B cell (primary cell): ENCODE measurements around the gene ALDH3B1. TPM values are rescaled to one million over a fixed set of nuclear protein-coding genes. Genes with fewer than 3 reads are reported as not detected.

Experiments
- ATAC-seq: fragments of 200-7000 bp; cut with Tn5 transposase; one replicate; pipeline ENCODE4 v1.10.0; 2021; ENCODE audit warnings: low read depth, mild to moderate bottlenecking, moderate number of reproducible peaks, moderate library complexity
- CTCF ChIA-PET: fragments of 350-600 bp; sonication (Branson Sonifier 250); formaldehyde crosslinking; loops from one replicate; lab custom pipeline; 2021; ENCODE audit warnings: antibody characterized with exemption, inconsistent platforms; lab: Charles Lee
- POLR2A ChIA-PET: fragments of 350-600 bp; sonication (Branson Sonifier 250); formaldehyde crosslinking; loops from one replicate; lab custom pipeline; 2021; ENCODE audit warnings: antibody characterized with exemption; lab: Charles Lee
- DNase-seq: peaks from one replicate; pipeline ENCODE4 v3.0.0; 2013
- H2AFZ ChIP-seq: 2 replicates; pipeline ENCODE4 v1.6.1; 2012; ENCODE audit warnings: mild to moderate bottlenecking, low read depth, low read length; ENCODE audit not compliant: insufficient read depth, poor library complexity, severe bottlenecking
- H3K27ac ChIP-seq, 2 donors: 1 replicate in 1 of 2; 2 replicates in 1 of 2; pipeline ENCODE4 v1.5.1; 2012 to 2013; ENCODE audit warnings: low read length in 2 of 2, mild to moderate bottlenecking in 2 of 2, moderate library complexity in 1 of 2
- H3K27me3 ChIP-seq, 4 experiments: fragments of 200-600 bp in 1 of 4; sonication (generic) in 1 of 4; replicated peaks in 1 of 4; 1 replicate in 2 of 4; 2 replicates in 2 of 4; pipeline versions ENCODE4 v1.6.1 to v1.7.0; 2013 to 2016; ENCODE audit warnings: low read length in 3 of 4, mild to moderate bottlenecking in 2 of 4, mixed read lengths in 1 of 4, moderate library complexity in 1 of 4; ENCODE audit not compliant: insufficient read depth in 4 of 4, control insufficient read depth in 3 of 4; ENCODE audit errors: control extremely low read depth in 1 of 4
- H3K36me3 ChIP-seq, 2 experiments: replicated peaks in 1 of 2; 1 replicate in 1 of 2; 2 replicates in 1 of 2; pipeline versions ENCODE4 v1.6.1 to v1.7.1; 2013; ENCODE audit warnings: low read length in 1 of 2; ENCODE audit not compliant: insufficient read depth in 2 of 2, control insufficient read depth in 1 of 2; ENCODE audit errors: control extremely low read depth in 1 of 2, extremely low read depth in 1 of 2
- H3K4me1 ChIP-seq, 2 donors: fragments of 200-600 bp in 1 of 2; sonication (generic) in 1 of 2; 1 replicate in 1 of 2; 2 replicates in 1 of 2; pipeline versions ENCODE4 v1.5.1 to v1.6.1; 2013 to 2017; ENCODE audit warnings: low read length in 2 of 2; ENCODE audit not compliant: control insufficient read depth in 2 of 2, insufficient read depth in 2 of 2
- H3K4me2 ChIP-seq: replicated peaks from 2 replicates; pipeline ENCODE3; 2012; ENCODE audit warnings: mild to moderate bottlenecking, low read depth, low read length; ENCODE audit not compliant: poor library complexity, severe bottlenecking
- H3K4me3 ChIP-seq, 5 experiments: fragments of 200-600 bp in 1 of 5; sonication (generic) in 1 of 5; 1 replicate in 3 of 5; 2 replicates in 2 of 5; pipeline versions ENCODE4 v1.5.1 to v1.7.0; 2011 to 2016; ENCODE audit warnings: low read length in 4 of 5, mild to moderate bottlenecking in 4 of 5, low read depth in 2 of 5, control low read depth in 1 of 5, moderate library complexity in 1 of 5; ENCODE audit not compliant: insufficient read depth in 1 of 5; ENCODE audit errors: control extremely low read depth in 1 of 5, extremely low read depth in 1 of 5
- H3K79me2 ChIP-seq: fragments of 200-600 bp; sonication (generic); one replicate; pipeline ENCODE4 v1.6.0; 2016; ENCODE audit warnings: low read length; ENCODE audit not compliant: control insufficient read depth, insufficient read depth
- H3K9ac ChIP-seq: fragments of 200-600 bp; sonication (generic); 2 replicates; pipeline ENCODE4 v1.6.1; 2017; ENCODE audit warnings: mild to moderate bottlenecking, low read length, moderate library complexity
- H3K9me3 ChIP-seq, 3 donors: one replicate each; pipeline versions ENCODE4 v1.6.1 to v1.7.1; 2013; ENCODE audit warnings: low read length in 2 of 3; ENCODE audit not compliant: control insufficient read depth in 2 of 3, insufficient read depth in 1 of 3; ENCODE audit errors: control extremely low read depth in 1 of 3
- H4K20me1 ChIP-seq: 2 replicates; pipeline ENCODE4 v1.6.0; 2012; ENCODE audit warnings: mild to moderate bottlenecking, low read length; ENCODE audit not compliant: insufficient read depth, control insufficient read depth, poor library complexity, severe bottlenecking
- H3K27ac Mint-ChIP-seq: one replicate; pipeline ENCODE4 v1.8.0; 2021; ENCODE audit warnings: mixed read lengths
- H3K27me3 Mint-ChIP-seq: one replicate; pipeline ENCODE4 v1.8.0; 2021; ENCODE audit warnings: mixed read lengths
- H3K4me1 Mint-ChIP-seq: one replicate; pipeline ENCODE4 v1.8.0; 2021; ENCODE audit warnings: mixed read lengths
- H3K4me3 Mint-ChIP-seq: one replicate; pipeline ENCODE4 v1.8.0; 2021; ENCODE audit warnings: mixed read lengths
- H3K9me3 Mint-ChIP-seq: one replicate; pipeline ENCODE4 v1.8.0; 2022; ENCODE audit warnings: mixed read lengths; ENCODE audit not compliant: insufficient read depth
- EZH2 ChIP-seq: IDR thresholded peaks from 2 replicates; pipeline ENCODE4 v1.6.1; 2012; ENCODE audit warnings: borderline replicate concordance, low read depth, mild to moderate bottlenecking, moderate library complexity, low read length; ENCODE audit not compliant: insufficient read depth, poor library complexity, severe bottlenecking
- WGBS: methylation state at CpG from one replicate; pipeline ENCODE4 v1.1.5; 2013; ENCODE audit warnings: missing lambda C conversion rate; ENCODE audit not compliant: insufficient coverage; 5-methylcytosine and 5-hydroxymethylcytosine counted together
- intact Hi-C: fragments of 100-400 bp; cut with micrococcal nuclease; formaldehyde crosslinking; loops from one replicate; pipeline ENCODE4 v1.10.0; 2022
- polyA plus RNA-seq: library from polyadenylated mRNA; depleted of rRNA; stranded (reverse); fragments of >200 nt; gene quantifications from 2 replicates; pipeline ENCODE4 v1.2.3, GENCODE V29; 2012
- total RNA-seq, 2 donors: library from RNA; stranded (reverse); fragments of 120-200 nt in 1 of 2; gene quantifications; 1 replicate in 1 of 2; 2 replicates in 1 of 2; pipeline versions ENCODE4 v1.2.3 to v1.2.4, GENCODE V29; 2013 to 2022
- TF ChIP-seq, protein P1 (sequence below): fragments of 200-600 bp; IDR thresholded peaks from one replicate; pipeline ENCODE4 v1.8.0; 2022; ENCODE audit warnings: antibody characterized with exemption, mild to moderate bottlenecking

Gene ALDH3B1
- total and polyA plus RNA-seq, 2 donors (not counting 1 experiment from before 2014, with no cell fraction given): 0.81 TPM

DNA sequence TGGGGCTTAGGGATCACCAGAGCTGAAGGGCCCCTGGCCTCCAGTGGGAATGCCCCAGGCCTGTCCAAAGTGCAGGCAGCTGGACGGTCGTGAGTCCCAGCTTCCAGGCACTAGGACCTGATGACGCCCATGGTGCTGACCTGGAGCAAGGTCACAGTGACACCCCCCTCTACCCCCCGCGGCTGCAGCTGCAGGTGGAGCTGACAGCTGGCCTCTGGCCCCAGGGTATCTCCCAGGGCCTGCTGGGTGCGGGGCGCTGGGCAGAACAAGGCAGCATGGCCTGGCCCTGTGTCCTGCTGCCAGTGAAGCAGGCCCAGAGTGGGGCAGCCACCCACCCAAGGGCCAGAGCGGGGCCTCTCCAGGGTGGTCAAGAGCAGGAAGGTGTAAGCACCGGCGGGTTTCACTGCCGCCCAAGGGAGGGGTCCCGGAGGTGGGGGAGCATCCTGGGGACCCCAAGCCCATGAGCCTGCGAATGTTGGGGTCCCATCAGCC lies 28.1 kb downstream of the ALDH3B1 start:
- CTCF ChIA-PET: interaction anchor here (0.9 to 1.4 kb wide), 3 partner anchors 8 to 171 kb away, joined by 3 to 4 read pairs (median 3); partner anchors contain the start of gene NDUFS8
- H3K27me3 Mint-ChIP-seq: no peaks in the 10 kb centered on the region
- peaks cover 30% of the 10 kb centered on the region for H3K4me1 Mint-ChIP-seq

More for the DNA sequence above, 28.1 kb downstream of the ALDH3B1 start:
- peaks cover 24 to 51% of the 10 kb centered on the region in 2 donors for H3K4me1 ChIP-seq
- intact Hi-C loops: loop anchor here (10.0 kb wide), 2 partner anchors 177 to 427 kb away; partner anchors contain the start of genes KMT5B and PPP6R3
- H3K27ac ChIP-seq: peak overlapping the region; percentile 47 to 83
- H4K20me1 ChIP-seq: peaks cover 23% of the 10 kb centered on the region
- no peaks in the 10 kb centered on the region for H3K27me3 ChIP-seq
- H3K4me2 ChIP-seq: peak overlapping the region; percentile 99
- H2AFZ ChIP-seq: peak overlapping the region; percentile 81
- peak overlapping the region; percentile 46 for H3K27ac Mint-ChIP-seq
- no peaks in the 10 kb centered on the region for H3K9me3 Mint-ChIP-seq
- 70% methylated on average over 13 of the region's 13 CpGs for WGBS
- H3K9ac ChIP-seq: peak overlapping the region; percentile 77
- H3K4me3 Mint-ChIP-seq: peak overlapping the region; percentile 89
- peaks cover 0 to 20% of the 10 kb centered on the region in 2 experiments for H3K36me3 ChIP-seq
- DNase-seq (no peak), ATAC-seq (no peak)
- POLR2A ChIA-PET: interaction anchor here (0.7 to 2.6 kb wide), 3 partner anchors 8 to 235 kb away, joined by 3 to 15 read pairs (median 6); partner anchors contain the start of gene NDUFS8
- no peaks in the 10 kb centered on the region for H3K9me3 ChIP-seq
- H3K79me2 ChIP-seq: peaks cover 33% of the 10 kb centered on the region
- no peak for TF ChIP-seq EZH2
- TF ChIP-seq, protein P1, sequence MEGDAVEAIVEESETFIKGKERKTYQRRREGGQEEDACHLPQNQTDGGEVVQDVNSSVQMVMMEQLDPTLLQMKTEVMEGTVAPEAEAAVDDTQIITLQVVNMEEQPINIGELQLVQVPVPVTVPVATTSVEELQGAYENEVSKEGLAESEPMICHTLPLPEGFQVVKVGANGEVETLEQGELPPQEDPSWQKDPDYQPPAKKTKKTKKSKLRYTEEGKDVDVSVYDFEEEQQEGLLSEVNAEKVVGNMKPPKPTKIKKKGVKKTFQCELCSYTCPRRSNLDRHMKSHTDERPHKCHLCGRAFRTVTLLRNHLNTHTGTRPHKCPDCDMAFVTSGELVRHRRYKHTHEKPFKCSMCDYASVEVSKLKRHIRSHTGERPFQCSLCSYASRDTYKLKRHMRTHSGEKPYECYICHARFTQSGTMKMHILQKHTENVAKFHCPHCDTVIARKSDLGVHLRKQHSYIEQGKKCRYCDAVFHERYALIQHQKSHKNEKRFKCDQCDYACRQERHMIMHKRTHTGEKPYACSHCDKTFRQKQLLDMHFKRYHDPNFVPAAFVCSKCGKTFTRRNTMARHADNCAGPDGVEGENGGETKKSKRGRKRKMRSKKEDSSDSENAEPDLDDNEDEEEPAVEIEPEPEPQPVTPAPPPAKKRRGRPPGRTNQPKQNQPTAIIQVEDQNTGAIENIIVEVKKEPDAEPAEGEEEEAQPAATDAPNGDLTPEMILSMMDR: no peak
- H3K4me3 ChIP-seq: peak overlapping the region in 4 of 5 experiments; percentile 61 to 86 (median 74)
